Stomach smooth muscle (tissue), 2 donors: ENCODE results near the gene DCP1B.
A peak's percentile ranks its signal among the peaks of the same experiment; 100 is the strongest.

Experiments
- H3K27ac ChIP-seq: one replicate; pipeline ENCODE4 v1.7.0; 2013; ENCODE audit warnings: mild to moderate bottlenecking, low read length, inconsistent platforms
- H3K27me3 ChIP-seq, 2 donors: one replicate each; pipeline ENCODE4 v1.7.0; 2013; ENCODE audit warnings: low read length in 2 of 2; ENCODE audit not compliant: insufficient read depth in 2 of 2, control insufficient read depth in 1 of 2
- H3K36me3 ChIP-seq, 2 donors: one replicate each; pipeline ENCODE4 v1.7.0; 2013; ENCODE audit warnings: low read length in 2 of 2; ENCODE audit not compliant: control insufficient read depth in 2 of 2, insufficient read depth in 2 of 2
- H3K4me1 ChIP-seq: one replicate; pipeline ENCODE4 v1.7.0; 2013; ENCODE audit warnings: low read length; ENCODE audit not compliant: control insufficient read depth, insufficient read depth
- H3K4me3 ChIP-seq, 2 donors: one replicate each; pipeline ENCODE4 v1.7.0; 2013; ENCODE audit warnings: low read length in 2 of 2
- H3K9ac ChIP-seq, 2 donors: one replicate each; pipeline ENCODE4 v1.7.0; 2013; ENCODE audit warnings: low read length in 2 of 2, mild to moderate bottlenecking in 1 of 2
- H3K9me3 ChIP-seq, 2 donors: one replicate each; pipeline ENCODE4 v1.7.0; 2013; ENCODE audit warnings: low read length in 2 of 2; ENCODE audit not compliant: control insufficient read depth in 2 of 2
- donor health status: healthy.
- donor health status: Pancreatic carcinoma.

Gene DCP1B

DNA sequence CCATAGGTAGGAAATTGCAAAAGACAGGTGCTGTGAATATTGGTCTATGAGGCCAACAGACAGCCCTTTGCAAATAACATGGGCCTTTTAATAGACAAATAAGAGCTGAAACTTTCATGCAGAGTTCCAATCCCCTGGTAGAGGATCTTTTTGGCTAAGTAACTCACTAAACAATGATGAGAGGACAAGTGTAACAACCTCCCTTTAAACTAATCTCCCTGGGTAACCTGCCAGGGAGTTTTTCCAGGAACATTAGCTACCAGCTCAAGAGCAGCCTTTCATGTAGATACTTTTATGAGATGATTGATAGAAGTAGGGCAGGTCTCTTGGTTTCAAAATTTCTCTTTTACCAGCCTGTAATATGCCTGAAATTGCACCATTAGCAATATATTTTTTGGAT, 34.8 kb upstream of the DCP1B start:
- no peak overlapping the region for H3K27ac ChIP-seq
- no peak overlapping the region for H3K9ac ChIP-seq
- peaks cover 20% of the 10 kb centered on the region for H3K4me1 ChIP-seq
- H3K4me3 ChIP-seq, result no peak overlapping the region
- no peaks in the 10 kb centered on the region for H3K9me3 ChIP-seq
- no peaks in the 10 kb centered on the region for H3K27me3 ChIP-seq
- no peaks in the 10 kb centered on the region for H3K36me3 ChIP-seq

DNA sequence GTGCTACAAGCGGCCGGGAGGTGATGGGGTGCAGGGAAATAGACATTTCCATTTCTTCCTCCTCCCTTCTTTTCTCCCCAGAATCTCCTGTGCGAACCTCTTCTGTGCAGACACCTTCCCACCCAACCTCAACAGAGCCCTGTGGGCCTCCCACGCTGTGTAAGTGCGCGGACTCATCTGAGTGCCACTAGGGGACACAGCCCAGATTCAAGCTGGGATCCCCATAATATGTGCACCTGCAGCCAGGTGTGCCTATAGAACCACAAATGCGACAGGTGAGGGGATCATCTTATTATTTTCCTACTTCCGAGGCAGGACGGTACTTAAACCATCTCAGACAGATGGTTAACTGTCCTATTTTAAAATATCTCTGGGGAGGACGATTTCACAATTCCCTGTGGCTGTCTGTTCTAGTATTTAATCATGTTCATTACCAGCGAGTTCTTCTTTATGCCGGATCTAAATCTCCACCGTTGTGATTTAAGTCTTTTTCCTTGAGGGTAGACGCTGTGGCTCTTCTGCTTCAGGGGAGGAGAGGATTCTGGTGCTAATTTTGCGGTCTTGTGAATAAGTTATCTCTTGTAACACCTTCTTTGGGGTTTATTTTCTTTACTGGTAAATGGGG, 31.3 kb upstream of the DCP1B start:
- H3K27me3 ChIP-seq, result no peaks in the 10 kb centered on the region
- H3K27ac ChIP-seq, result no peak overlapping the region
- peaks cover 39% of the 10 kb centered on the region for H3K4me1 ChIP-seq
- no peaks in the 10 kb centered on the region for H3K36me3 ChIP-seq
- H3K9me3 ChIP-seq, result no peaks in the 10 kb centered on the region
- peak overlapping the region; percentile 25 to 51 for H3K9ac ChIP-seq
- H3K4me3 ChIP-seq, result peak overlapping the region; percentile 64 to 74

DNA sequence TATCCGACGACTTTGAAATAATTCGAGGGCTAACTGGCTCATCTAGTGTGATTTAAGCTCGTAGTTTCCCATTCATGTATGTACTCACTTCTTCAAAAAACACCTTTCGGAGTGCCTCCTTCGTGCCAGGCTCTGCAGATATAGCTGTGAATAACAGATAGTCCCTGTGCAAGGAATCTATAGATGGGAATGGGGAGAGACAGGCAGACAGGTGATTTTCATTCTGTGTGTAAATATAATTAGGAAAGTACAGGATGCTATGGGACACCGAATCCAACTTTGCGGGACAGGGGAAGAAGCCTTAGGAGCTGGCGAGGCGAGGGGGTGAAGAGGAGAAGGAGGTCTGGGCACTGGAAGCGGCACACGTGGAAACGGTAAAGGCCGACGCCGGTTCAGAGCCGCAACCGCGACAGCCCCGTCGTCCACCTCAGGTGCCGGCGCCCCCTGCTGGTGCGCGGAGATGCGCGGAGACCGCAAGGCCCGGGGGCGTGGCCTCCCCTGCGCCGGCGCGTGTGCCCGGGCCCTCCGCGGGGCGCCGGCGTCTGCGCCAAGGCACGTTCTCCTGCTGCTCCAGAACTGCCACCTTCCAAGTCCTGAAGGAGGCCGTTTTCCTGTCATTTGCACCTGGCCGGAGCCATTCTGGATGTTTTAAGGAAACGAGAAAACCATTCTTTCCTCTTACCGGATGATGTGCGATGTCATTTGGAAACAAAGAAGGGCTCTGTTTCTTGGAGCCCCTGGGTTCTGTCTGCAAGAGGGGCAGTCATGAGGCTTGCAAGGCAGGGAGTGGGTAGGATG, 30.6 kb upstream of the DCP1B start:
- Histone ChIP-seq H3K27me3 (no peaks in the 10 kb centered on the region), H3K36me3 (no peaks in the 10 kb centered on the region), H3K9me3 (no peaks in the 10 kb centered on the region), H3K9ac (peak overlapping the region; percentile 25 to 51), H3K27ac (no peak overlapping the region), H3K4me3 (peak overlapping the region; percentile 64 to 74), H3K4me1 (peaks cover 41% of the 10 kb centered on the region)

DNA sequence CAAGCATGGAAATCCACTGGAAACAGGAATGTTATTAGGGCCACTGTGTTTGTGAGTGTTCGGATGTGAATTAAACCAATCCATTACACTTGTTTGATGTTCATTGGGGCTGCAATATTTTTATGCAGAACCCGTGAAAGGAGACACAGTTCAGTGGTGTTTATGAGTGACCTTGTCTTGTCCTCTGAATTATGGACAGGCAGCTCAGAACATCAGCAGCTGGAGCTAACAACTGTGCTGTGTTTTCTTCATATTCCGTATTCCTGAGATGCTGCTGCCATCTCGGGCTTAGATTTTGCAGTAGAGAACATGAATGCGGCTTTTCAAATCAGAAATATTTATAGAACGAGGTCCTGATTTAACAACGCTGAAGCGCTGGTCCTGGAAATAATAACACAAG, 28.2 kb upstream of the DCP1B start:
- Histone ChIP-seq H3K9me3 (no peaks in the 10 kb centered on the region), H3K4me1 (peaks cover 47% of the 10 kb centered on the region), H3K27me3 (no peaks in the 10 kb centered on the region), H3K4me3 (no peak overlapping the region), H3K27ac (peak overlapping the region; percentile 31), H3K9ac (peak overlapping the region in 1 of 2 donors; percentile 6), H3K36me3 (no peaks in the 10 kb centered on the region)

DNA sequence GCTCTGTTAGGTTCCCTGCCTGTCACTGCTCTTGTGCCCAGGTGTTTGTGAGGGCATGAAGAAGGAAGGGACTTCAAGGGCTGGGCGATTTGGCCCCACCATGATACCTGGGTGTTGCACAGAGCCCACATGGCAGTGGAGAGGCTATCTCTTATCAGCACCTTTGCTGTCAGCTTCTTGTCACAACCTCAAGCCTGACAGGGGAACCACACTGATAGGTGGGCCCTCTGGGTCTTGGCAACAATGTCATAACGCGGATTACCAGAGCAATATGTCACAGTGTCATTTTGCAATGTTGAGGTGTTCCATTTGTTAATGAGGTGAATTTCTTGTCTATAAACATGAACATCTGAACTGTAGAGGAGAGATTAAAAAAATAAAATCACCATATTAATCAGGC, 25.6 kb upstream of the DCP1B start:
- no peaks in the 10 kb centered on the region for H3K27me3 ChIP-seq
- H3K4me1 ChIP-seq, result peaks cover 38% of the 10 kb centered on the region
- no peak overlapping the region for H3K4me3 ChIP-seq
- H3K27ac ChIP-seq, result no peak overlapping the region
- H3K9ac ChIP-seq, result no peak overlapping the region
- no peaks in the 10 kb centered on the region for H3K36me3 ChIP-seq
- H3K9me3 ChIP-seq, result no peaks in the 10 kb centered on the region

DNA sequence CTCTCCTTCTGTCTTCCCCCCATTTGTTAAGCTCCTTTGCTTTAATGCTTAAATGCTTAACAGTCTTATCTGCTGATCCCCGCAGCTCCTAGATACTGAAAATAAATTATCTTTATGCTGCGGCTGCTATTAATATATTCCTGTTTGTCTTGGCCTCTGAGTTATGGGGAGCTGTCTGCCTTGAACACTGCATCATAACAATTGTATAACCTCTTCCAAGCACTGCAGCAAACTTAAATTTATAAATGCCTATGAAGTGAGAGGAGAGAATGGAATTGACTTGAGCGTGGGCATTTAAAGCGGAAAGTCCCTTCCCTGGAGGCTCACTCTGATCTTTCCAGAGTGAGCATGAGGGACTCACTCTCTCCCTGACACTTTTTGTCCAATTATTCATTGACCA, 23.1 kb upstream of the DCP1B start:
- Histone ChIP-seq H3K9ac (peak overlapping the region in 1 of 2 donors; percentile 8), H3K27me3 (no peaks in the 10 kb centered on the region), H3K27ac (peak overlapping the region; percentile 0), H3K4me3 (no peak overlapping the region), H3K36me3 (no peaks in the 10 kb centered on the region), H3K9me3 (no peaks in the 10 kb centered on the region), H3K4me1 (peaks cover 25% of the 10 kb centered on the region)

DNA sequence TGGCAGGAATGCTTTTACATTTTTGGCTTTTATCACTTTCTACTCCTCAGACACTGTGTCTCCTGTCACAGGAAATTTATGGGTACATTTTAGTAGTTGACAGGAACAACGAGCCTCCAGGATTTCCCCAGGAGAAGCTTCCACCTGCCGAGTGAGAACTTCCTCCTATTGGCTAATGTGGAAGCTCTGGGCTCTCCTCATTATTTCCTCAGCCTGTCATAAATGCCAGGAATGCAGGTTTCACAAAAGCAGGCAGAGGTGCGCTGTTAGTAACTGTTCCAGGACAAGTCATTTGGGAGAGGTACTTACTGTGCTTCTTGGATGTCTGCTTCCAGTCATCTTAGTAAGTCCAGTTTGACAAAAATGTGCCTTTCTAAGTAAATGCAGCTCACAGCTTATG, 19.1 kb upstream of the DCP1B start:
- Histone ChIP-seq H3K36me3 (no peaks in the 10 kb centered on the region), H3K27me3 (no peaks in the 10 kb centered on the region), H3K9ac (no peak overlapping the region), H3K4me3 (no peak overlapping the region), H3K4me1 (peaks cover 11% of the 10 kb centered on the region), H3K27ac (no peak overlapping the region), H3K9me3 (no peaks in the 10 kb centered on the region)

DNA sequence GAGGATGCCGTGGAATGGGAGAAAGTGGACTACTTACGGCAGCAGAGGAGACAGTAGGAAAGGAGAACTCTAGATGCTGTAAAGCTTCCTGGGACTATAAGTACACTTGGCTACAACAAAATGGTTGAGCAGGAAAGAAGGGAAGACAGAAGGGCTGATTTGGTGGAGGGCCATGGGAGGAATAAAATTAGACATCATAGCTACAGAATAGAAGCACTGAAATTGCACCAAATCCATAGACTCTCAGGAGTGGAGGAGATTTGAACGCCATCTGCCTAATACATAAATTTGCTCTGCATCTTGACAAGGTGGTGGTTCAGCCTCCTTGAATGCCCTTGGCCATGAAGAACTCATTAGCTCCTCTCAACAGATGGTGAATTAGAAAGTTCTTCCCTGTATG, 16.3 kb upstream of the DCP1B start:
- Histone ChIP-seq H3K9me3 (no peaks in the 10 kb centered on the region), H3K36me3 (no peaks in the 10 kb centered on the region), H3K27me3 (no peaks in the 10 kb centered on the region), H3K4me1 (peaks cover 3% of the 10 kb centered on the region), H3K27ac (no peak overlapping the region), H3K4me3 (no peak overlapping the region), H3K9ac (no peak overlapping the region)

DNA sequence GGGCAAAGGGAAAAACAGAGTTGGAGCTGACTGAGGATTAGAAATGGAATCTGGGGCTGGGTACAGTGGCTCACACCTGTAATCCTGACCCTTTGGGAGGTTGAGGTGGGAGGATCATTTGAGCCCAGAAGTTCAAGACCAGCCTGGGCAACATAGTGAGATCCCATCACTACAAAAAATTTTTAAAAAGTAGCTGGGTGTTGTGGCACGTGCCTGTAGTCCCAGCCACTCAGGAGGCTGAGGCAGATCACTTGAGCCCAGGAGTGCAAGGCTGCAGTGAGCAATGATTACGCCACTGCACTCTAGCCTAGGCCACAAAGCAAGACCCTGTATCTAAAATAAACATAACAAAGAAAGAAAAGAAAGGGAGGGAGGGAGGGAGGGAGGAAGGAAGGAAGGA, 14.9 kb upstream of the DCP1B start:
- Histone ChIP-seq H3K27ac (no peak overlapping the region), H3K27me3 (no peaks in the 10 kb centered on the region), H3K4me3 (no peak overlapping the region), H3K4me1 (peaks cover 16% of the 10 kb centered on the region), H3K9ac (no peak overlapping the region), H3K9me3 (no peaks in the 10 kb centered on the region), H3K36me3 (no peaks in the 10 kb centered on the region)

DNA sequence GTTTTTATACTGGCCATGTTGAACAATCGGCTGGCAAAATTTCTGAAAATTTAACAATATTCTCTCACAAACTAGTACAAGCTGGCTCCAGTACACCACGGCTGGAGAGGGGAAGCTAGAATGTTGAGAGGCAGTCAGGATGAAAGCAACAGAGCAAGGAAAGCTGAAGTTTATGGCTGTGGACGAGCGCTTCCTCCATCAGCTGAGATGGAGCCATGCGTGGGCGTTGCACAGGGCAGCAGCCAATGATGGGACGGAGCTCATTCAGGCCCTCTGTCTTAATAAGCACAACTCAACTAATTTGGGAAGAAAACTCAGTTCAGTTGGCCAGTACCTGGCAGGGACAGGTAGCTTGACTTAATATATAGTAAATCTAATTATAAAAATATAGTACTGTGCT, 14.1 kb upstream of the DCP1B start:
- no peak overlapping the region for H3K9ac ChIP-seq
- peaks cover 19% of the 10 kb centered on the region for H3K4me1 ChIP-seq
- no peaks in the 10 kb centered on the region for H3K9me3 ChIP-seq
- H3K27ac ChIP-seq, result no peak overlapping the region
- H3K27me3 ChIP-seq, result no peaks in the 10 kb centered on the region
- no peak overlapping the region for H3K4me3 ChIP-seq
- no peaks in the 10 kb centered on the region for H3K36me3 ChIP-seq
